ENCODE data around the gene KRT12.
"Not testable (repeated sequence)": the region's sequence is repeated elsewhere in the genome, so short reads cannot be mapped to it uniquely, and the experiment has no call there.

Gene KRT12

DNA sequence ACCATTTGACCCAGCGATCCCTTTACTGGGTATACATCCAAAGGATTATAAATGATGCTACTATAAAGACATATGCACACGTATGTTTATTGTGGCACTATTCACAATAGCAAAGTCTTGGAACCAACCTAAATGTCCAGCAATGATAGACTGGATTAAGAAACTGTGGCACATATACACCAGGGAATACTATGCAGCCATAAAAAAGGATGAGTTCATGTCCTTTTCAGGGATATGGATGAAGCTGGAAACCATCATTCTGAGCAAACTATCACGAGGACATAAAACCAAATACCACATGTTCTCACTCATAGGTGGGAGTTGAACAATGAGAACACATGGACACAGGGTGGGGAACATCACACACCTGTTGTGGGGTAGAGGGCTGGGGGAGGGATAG is 52.4 kb downstream of the KRT12 start:
- DNase-seq (ENCODE audit: low spot score), result not testable (repeated sequence)

- no peak for DNase-seq (ENCODE audit: low spot score)
Observed at GRCh38 chr17:40813804-40814203, 53.2 kb downstream of the KRT12 start.

DNA sequence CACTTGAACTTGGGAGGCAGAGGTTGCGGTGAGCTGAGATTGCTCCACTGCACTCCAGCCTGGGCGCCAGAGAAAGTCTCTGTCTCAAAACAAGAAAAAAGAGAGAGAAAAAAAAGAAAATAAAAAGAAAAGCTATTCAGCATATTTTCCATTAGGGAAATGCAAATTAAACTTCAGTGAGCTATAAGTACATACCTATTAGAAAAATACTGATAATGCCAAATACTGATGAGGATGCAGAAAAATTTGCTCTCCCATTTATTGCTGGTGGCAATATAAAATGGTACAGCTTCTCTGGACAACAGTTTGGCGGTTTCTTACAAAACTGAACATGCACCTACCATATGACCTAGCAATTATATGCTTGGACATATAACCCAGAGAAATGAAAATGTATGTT is 54.4 kb downstream of the KRT12 start:
- DNase-seq (ENCODE audit: low spot score), result no peak

Measured in AG08395 (cell line).